DOHH2 (cell line): ENCODE data around the gene STX8.

Source experiments
- CTCF ChIP-seq: fragments of 200-600 bp; sonication (generic); IDR thresholded peaks from one replicate; pipeline ENCODE4 v1.5.1; 2014; ENCODE audit warnings: antibody characterized with exemption, mild to moderate bottlenecking, low read depth, low read length; ENCODE audit not compliant: poor library complexity, severe bottlenecking
- EZH2phosphoT487 ChIP-seq: fragments of 200-600 bp; sonication (generic); IDR thresholded peaks from 2 replicates; pipeline ENCODE4 v1.6.1; 2017; ENCODE audit warnings: borderline replicate concordance, mild to moderate bottlenecking, antibody characterized with exemption, low read length, moderate library complexity, mixed read lengths

GRCh38 chr17:9274973-9275372, 300.6 kb downstream of the STX8 start:
- TF ChIP-seq CTCF (no peak), EZH2phosphoT487 (no peak)
